H9 (cell line): ENCODE results near the gene CXCR5. TPM values are rescaled to one million over a fixed set of nuclear protein-coding genes. Genes with fewer than 3 reads are reported as not detected.

Experiments
- DNase-seq: peaks from one replicate; pipeline ENCODE4 v3.0.0-alpha.2; 2017
- H2AFZ ChIP-seq: one replicate; pipeline ENCODE4 v1.6.1; 2013; ENCODE audit warnings: mild to moderate bottlenecking, low read length, control low read depth, moderate library complexity
- H2AK5ac ChIP-seq: 2 replicates; pipeline ENCODE4 v1.6.1; 2013; ENCODE audit warnings: low read length, control low read depth, mixed read lengths; ENCODE audit not compliant: insufficient read length
- H2BK120ac ChIP-seq: one replicate; pipeline ENCODE4 v1.6.1; 2013; ENCODE audit warnings: low read depth, mild to moderate bottlenecking, low read length, control low read depth, inconsistent platforms; ENCODE audit not compliant: poor library complexity, severe bottlenecking
- H2BK12ac ChIP-seq: 2 replicates; pipeline ENCODE4 v1.6.1; 2013; ENCODE audit warnings: low read length, control low read depth, mixed read lengths, low read depth; ENCODE audit not compliant: insufficient read length
- H2BK15ac ChIP-seq: 2 replicates; pipeline ENCODE4 v1.6.1; 2013; ENCODE audit warnings: low read depth, low read length, control low read depth
- H2BK20ac ChIP-seq: one replicate; pipeline ENCODE4 v1.6.1; 2013; ENCODE audit warnings: low read depth, mild to moderate bottlenecking, low read length, control low read depth, inconsistent platforms; ENCODE audit not compliant: poor library complexity, severe bottlenecking
- H2BK5ac ChIP-seq: 2 replicates; pipeline ENCODE4 v1.6.1; 2013; ENCODE audit warnings: low read length, control low read depth, mixed read lengths; ENCODE audit not compliant: insufficient read length
- H3K14ac ChIP-seq: 2 replicates; pipeline ENCODE4 v1.6.1; 2013; ENCODE audit warnings: low read length, control low read depth; ENCODE audit not compliant: insufficient read depth
- H3K18ac ChIP-seq: 2 replicates; pipeline ENCODE4 v1.6.1; 2013; ENCODE audit warnings: low read depth, mild to moderate bottlenecking, mixed read lengths, low read length, control low read depth; ENCODE audit not compliant: insufficient read length
- H3K23ac ChIP-seq: 2 replicates; pipeline ENCODE4 v1.6.1; 2013; ENCODE audit warnings: low read length, control low read depth, mixed read lengths, low read depth; ENCODE audit not compliant: insufficient read length
- H3K23me2 ChIP-seq: 2 replicates; pipeline ENCODE4 v1.6.1; 2013; ENCODE audit warnings: low read depth, mild to moderate bottlenecking, mixed read lengths, low read length, control low read depth; ENCODE audit not compliant: insufficient read length, poor library complexity, severe bottlenecking
- H3K27ac ChIP-seq: 2 replicates; pipeline ENCODE4 v1.5.1; 2013; ENCODE audit warnings: low read length, control low read depth, mixed read lengths, low read depth; ENCODE audit not compliant: insufficient read length
- H3K27me3 ChIP-seq: 2 replicates; pipeline ENCODE4 v1.6.1; 2013; ENCODE audit warnings: low read length, control low read depth, inconsistent platforms; ENCODE audit not compliant: insufficient read depth
- H3K4ac ChIP-seq: 2 replicates; pipeline ENCODE4 v1.6.1; 2013; ENCODE audit warnings: low read depth, mild to moderate bottlenecking, control low read depth, inconsistent platforms, low read length, moderate library complexity
- H3K4me1 ChIP-seq: 2 replicates; pipeline ENCODE4 v1.6.1; 2013; ENCODE audit warnings: low read length, control low read depth, inconsistent platforms; ENCODE audit not compliant: insufficient read depth
- H3K4me2 ChIP-seq: 2 replicates; pipeline ENCODE4 v1.6.1; 2013; ENCODE audit warnings: low read length, control low read depth, mixed read lengths; ENCODE audit not compliant: insufficient read length, insufficient read depth
- H3K56ac ChIP-seq: 2 replicates; pipeline ENCODE4 v1.6.1; 2013; ENCODE audit warnings: low read depth, mild to moderate bottlenecking, mixed read lengths, low read length, control low read depth; ENCODE audit not compliant: insufficient read length
- H3K79me1 ChIP-seq: 2 replicates; pipeline ENCODE4 v1.6.1; 2013; ENCODE audit warnings: low read depth, mild to moderate bottlenecking, moderate library complexity, low read length, control low read depth, inconsistent platforms; ENCODE audit not compliant: insufficient read depth, poor library complexity, severe bottlenecking
- H3K79me2 ChIP-seq: 2 replicates; pipeline ENCODE4 v1.6.1; 2013; ENCODE audit warnings: low read length, control low read depth, inconsistent platforms; ENCODE audit not compliant: insufficient read depth
- H3K9ac ChIP-seq: 2 replicates; pipeline ENCODE4 v1.6.1; 2013; ENCODE audit warnings: low read length, control low read depth, mixed read lengths; ENCODE audit not compliant: insufficient read length; ENCODE audit errors: extremely low read depth
- H3K9me3 ChIP-seq: one replicate; pipeline ENCODE4 v1.6.1; 2013; ENCODE audit warnings: low read depth, low read length, inconsistent platforms; ENCODE audit not compliant: control insufficient read depth
- H3T11ph ChIP-seq: one replicate; pipeline ENCODE4 v1.6.1; 2013; ENCODE audit warnings: mild to moderate bottlenecking, low read length, control low read depth, inconsistent platforms
- H4K20me1 ChIP-seq: one replicate; pipeline ENCODE4 v1.6.1; 2013; ENCODE audit not compliant: control insufficient read depth, insufficient read length, insufficient read depth
- H4K5ac ChIP-seq: 2 replicates; pipeline ENCODE4 v1.6.1; 2013; ENCODE audit warnings: low read depth, mild to moderate bottlenecking, mixed read lengths, low read length, control low read depth; ENCODE audit not compliant: insufficient read length
- H4K8ac ChIP-seq: replicated peaks from 2 replicates; pipeline ENCODE4 v1.6.1; 2013; ENCODE audit warnings: low read length, control low read depth, mixed read lengths, low read depth; ENCODE audit not compliant: insufficient read length
- H4K91ac ChIP-seq: 2 replicates; pipeline ENCODE4 v1.6.1; 2013; ENCODE audit warnings: low read depth, mild to moderate bottlenecking, moderate library complexity, mixed read lengths, low read length, control low read depth; ENCODE audit not compliant: insufficient read length
- H3K27ac Mint-ChIP-seq, 3 experiments: 2 replicates in 2 of 3; 3 replicates in 1 of 3; pipeline ENCODE4 v1.8.0; 2020 to 2021; ENCODE audit warnings: mixed read lengths in 3 of 3, mild to moderate bottlenecking in 1 of 3, moderate library complexity in 1 of 3
- H3K27me3 Mint-ChIP-seq: 2 replicates; pipeline ENCODE4 v1.8.0; 2021; ENCODE audit warnings: low read depth, mild to moderate bottlenecking, moderate library complexity, mixed read lengths
- H3K36me3 Mint-ChIP-seq, 3 experiments: 2 replicates in 2 of 3; 3 replicates in 1 of 3; pipeline ENCODE4 v1.8.0; 2020 to 2021; ENCODE audit warnings: low read depth in 3 of 3, mixed read lengths in 3 of 3; ENCODE audit not compliant: insufficient read depth in 1 of 3
- H3K4me1 Mint-ChIP-seq, 2 experiments: 2 replicates each; pipeline ENCODE4 v1.8.0; 2020; ENCODE audit warnings: mixed read lengths in 2 of 2
- H3K4me3 Mint-ChIP-seq, 2 experiments: 2 replicates in 1 of 2; 3 replicates in 1 of 2; pipeline ENCODE4 v1.8.0; 2020 to 2021; ENCODE audit warnings: mild to moderate bottlenecking in 2 of 2, mixed read lengths in 2 of 2, moderate library complexity in 1 of 2
- H3K9me3 Mint-ChIP-seq, 2 experiments: 2 replicates in 1 of 2; 3 replicates in 1 of 2; pipeline ENCODE4 v1.8.0; 2020; ENCODE audit warnings: mild to moderate bottlenecking in 2 of 2, mixed read lengths in 2 of 2, moderate library complexity in 1 of 2
- WGBS: extraction: QIAGEN DNeasy Blood & Tissue Kit; methylation state at CpG from one replicate; pipeline ENCODE4 v1.1.7; 2013; ENCODE audit warnings: missing lambda C conversion rate, low lambda C conversion rate, mixed read lengths; ENCODE audit not compliant: insufficient read length; ENCODE audit errors: extremely low coverage; 5-methylcytosine and 5-hydroxymethylcytosine counted together
- total RNA-seq: library from RNA; stranded (reverse); gene quantifications from 2 replicates; pipeline ENCODE4 v1.2.1, GENCODE V29; 2021
- TF ChIP-seq, protein P1 (sequence below): fragments of 200-600 bp; sonication (generic); conservative IDR thresholded peaks from 3 replicates; pipeline ENCODE4 v1.8.0; 2021; ENCODE audit warnings: antibody characterized with exemption, mild to moderate bottlenecking

CXCR5 gene
- total RNA-seq, 1 experiment from 2014 or later: 0.07 TPM

DNA sequence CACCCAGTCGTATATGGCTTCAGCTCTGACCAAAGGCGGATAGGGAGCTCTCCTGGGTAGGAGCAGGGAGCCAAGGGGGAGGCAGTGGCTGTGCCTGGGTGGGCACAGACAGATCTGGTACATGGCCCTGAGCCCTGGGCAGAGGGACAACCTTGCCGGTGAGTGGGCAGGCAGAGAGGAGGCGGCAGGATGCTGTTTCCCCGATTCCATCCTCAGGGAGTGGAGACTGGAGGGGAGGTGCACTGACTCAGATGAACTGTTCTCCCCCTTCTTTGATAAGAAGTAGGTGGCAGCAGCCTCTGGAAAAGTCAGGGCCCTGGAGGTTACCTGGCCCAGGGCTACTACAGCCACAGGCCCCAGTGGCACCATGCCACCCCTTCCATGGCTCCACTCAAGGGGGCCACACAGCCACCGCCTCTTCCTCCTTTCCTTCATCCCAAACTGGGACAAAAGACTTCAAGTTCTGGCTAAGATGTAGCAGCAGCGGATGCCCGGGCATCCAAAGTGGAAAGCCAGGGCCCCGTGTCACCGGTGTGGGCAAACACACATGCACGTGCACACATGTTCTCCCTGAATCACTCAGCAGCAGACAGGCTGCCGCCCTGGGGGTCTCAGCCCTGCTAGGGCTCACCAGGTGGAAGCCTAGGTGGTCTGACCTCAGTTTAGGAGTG, 13.4 kb downstream of the CXCR5 start:
- Histone ChIP-seq H2BK12ac (no peak overlapping the region), H3T11ph (no peak overlapping the region), H3K27ac (no peak overlapping the region), H3K79me2 (no peaks in the 10 kb centered on the region), H2AFZ (no peak overlapping the region), H4K8ac (no peak overlapping the region), H3K9ac (no peak overlapping the region), H3K14ac (no peak overlapping the region), H3K9me3 (no peaks in the 10 kb centered on the region), H3K27me3 (no peaks in the 10 kb centered on the region), H2BK5ac (no peak overlapping the region), H3K23ac (no peak overlapping the region), H3K23me2 (no peaks in the 10 kb centered on the region), H2AK5ac (no peak overlapping the region), H2BK20ac (no peak overlapping the region), H3K4me1 (peaks cover 6% of the 10 kb centered on the region; the same call in 1 of the 2 replicates), H3K4ac (no peak overlapping the region), H2BK120ac (no peak overlapping the region), H3K4me2 (no peak overlapping the region), H4K20me1 (no peaks in the 10 kb centered on the region), H3K56ac (no peak overlapping the region), H4K91ac (no peak overlapping the region), H3K18ac (no peak overlapping the region), H2BK15ac (no peak overlapping the region), H4K5ac (no peak overlapping the region), H3K79me1 (no peaks in the 10 kb centered on the region)
- peak overlapping the region; percentile 77 to 90 (median 90); a peak in 4 of 7 replicates for H3K27ac Mint-ChIP-seq
- peaks cover 9% of the 10 kb centered on the region for H3K27me3 Mint-ChIP-seq
- no peak overlapping the region; a peak in 1 of 5 replicates for H3K4me3 Mint-ChIP-seq
- peaks cover 25 to 44% (median 42%) of the 10 kb centered on the region in 3 experiments; a peak in 6 of 7 replicates for H3K36me3 Mint-ChIP-seq
- H3K9me3 Mint-ChIP-seq: no peaks in the 10 kb centered on the region
- no peak for DNase-seq
- H3K4me1 Mint-ChIP-seq: peaks cover 28 to 43% of the 10 kb centered on the region in 2 experiments
- no CpG with 5 or more reads among the region's 12 CpGs for WGBS
- TF ChIP-seq, protein P1, sequence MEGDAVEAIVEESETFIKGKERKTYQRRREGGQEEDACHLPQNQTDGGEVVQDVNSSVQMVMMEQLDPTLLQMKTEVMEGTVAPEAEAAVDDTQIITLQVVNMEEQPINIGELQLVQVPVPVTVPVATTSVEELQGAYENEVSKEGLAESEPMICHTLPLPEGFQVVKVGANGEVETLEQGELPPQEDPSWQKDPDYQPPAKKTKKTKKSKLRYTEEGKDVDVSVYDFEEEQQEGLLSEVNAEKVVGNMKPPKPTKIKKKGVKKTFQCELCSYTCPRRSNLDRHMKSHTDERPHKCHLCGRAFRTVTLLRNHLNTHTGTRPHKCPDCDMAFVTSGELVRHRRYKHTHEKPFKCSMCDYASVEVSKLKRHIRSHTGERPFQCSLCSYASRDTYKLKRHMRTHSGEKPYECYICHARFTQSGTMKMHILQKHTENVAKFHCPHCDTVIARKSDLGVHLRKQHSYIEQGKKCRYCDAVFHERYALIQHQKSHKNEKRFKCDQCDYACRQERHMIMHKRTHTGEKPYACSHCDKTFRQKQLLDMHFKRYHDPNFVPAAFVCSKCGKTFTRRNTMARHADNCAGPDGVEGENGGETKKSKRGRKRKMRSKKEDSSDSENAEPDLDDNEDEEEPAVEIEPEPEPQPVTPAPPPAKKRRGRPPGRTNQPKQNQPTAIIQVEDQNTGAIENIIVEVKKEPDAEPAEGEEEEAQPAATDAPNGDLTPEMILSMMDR: no peak
